HEK293 (cell line): Measurements from ENCODE around the gene TEAD2.

Experiments
- HOXC10 ChIP-seq: sonication (generic); formaldehyde crosslinking; IDR thresholded peaks from 2 replicates; pipeline ENCODE4 v1.8.1; 2023; ENCODE audit warnings: mild to moderate bottlenecking, missing genetic modification reagents
- KLF17 ChIP-seq: fragments of 450-650 bp; formaldehyde crosslinking; IDR thresholded peaks from 2 replicates; pipeline ENCODE4 v1.5.1; 2016; ENCODE audit warnings: missing biosample characterization, missing genetic modification characterization
- OSR2 ChIP-seq: fragments of 450-650 bp; formaldehyde crosslinking; IDR thresholded peaks from 2 replicates; pipeline ENCODE4 v1.5.1; 2016; ENCODE audit warnings: missing biosample characterization, missing genetic modification characterization
- PRDM1 ChIP-seq: fragments of 450-650 bp; formaldehyde crosslinking; IDR thresholded peaks from 2 replicates; pipeline ENCODE4; 2016; ENCODE audit warnings: missing biosample characterization, missing genetic modification characterization
- SP2 ChIP-seq: fragments of 450-650 bp; formaldehyde crosslinking; IDR thresholded peaks from 2 replicates; pipeline ENCODE4 v1.5.1; 2016; ENCODE audit warnings: missing biosample characterization, missing genetic modification characterization
- ZBTB20 ChIP-seq: fragments of 450-650 bp; formaldehyde crosslinking; IDR thresholded peaks from 2 replicates; pipeline ENCODE4 v1.5.1; 2016; ENCODE audit warnings: missing biosample characterization, missing genetic modification characterization
- ZBTB26 ChIP-seq: fragments of 450-650 bp; formaldehyde crosslinking; optimal IDR thresholded peaks from 2 replicates; pipeline ENCODE3; 2016; ENCODE audit warnings: missing biosample characterization, mild to moderate bottlenecking, missing genetic modification characterization
- ZBTB49 ChIP-seq: fragments of 450-650 bp; formaldehyde crosslinking; IDR thresholded peaks from 2 replicates; pipeline ENCODE4 v1.5.1; 2016; ENCODE audit warnings: missing biosample characterization, missing genetic modification characterization, low read depth
- ZNF112 ChIP-seq: fragments of 450-650 bp; formaldehyde crosslinking; IDR thresholded peaks from 2 replicates; pipeline ENCODE4 v1.5.0; 2017; ENCODE audit warnings: missing biosample characterization, missing genetic modification characterization
- ZNF114 ChIP-seq: fragments of 450-650 bp; formaldehyde crosslinking; IDR thresholded peaks from 2 replicates; pipeline ENCODE4 v1.5.0; 2017; ENCODE audit warnings: missing biosample characterization, missing genetic modification characterization
- ZNF529 ChIP-seq: fragments of 450-650 bp; formaldehyde crosslinking; IDR thresholded peaks from 2 replicates; pipeline ENCODE4 v1.5.1; 2017; ENCODE audit warnings: missing genetic modification characterization, missing biosample characterization; ENCODE audit not compliant: insufficient replicate concordance
- ZNF585B ChIP-seq: fragments of 450-650 bp; formaldehyde crosslinking; IDR thresholded peaks from 2 replicates; pipeline ENCODE4 v1.5.1; 2016; ENCODE audit warnings: missing biosample characterization, missing genetic modification characterization
- ZNF623 ChIP-seq: fragments of 450-650 bp; formaldehyde crosslinking; IDR thresholded peaks from 2 replicates; pipeline ENCODE4 v1.5.1; 2016; ENCODE audit warnings: missing biosample characterization, missing genetic modification characterization
- ZNF660 ChIP-seq: fragments of 450-650 bp; IDR thresholded peaks from 2 replicates; pipeline ENCODE4 v1.5.1; 2018; ENCODE audit warnings: missing biosample characterization, mild to moderate bottlenecking, missing genetic modification characterization
- ZNF843 ChIP-seq: fragments of 450-650 bp; formaldehyde crosslinking; IDR thresholded peaks from 2 replicates; pipeline ENCODE4 v1.5.1; 2016; ENCODE audit warnings: missing biosample characterization, missing genetic modification characterization
- TF ChIP-seq, protein P1 (sequence below): fragments of 450-650 bp; formaldehyde crosslinking; conservative IDR thresholded peaks from 2 replicates; pipeline ENCODE4 v1.5.1; 2016; ENCODE audit warnings: low read depth, missing biosample characterization, missing genetic modification characterization
- TF ChIP-seq, protein P2 (sequence below): fragments of 450-650 bp; formaldehyde crosslinking; IDR thresholded peaks from 2 replicates; pipeline ENCODE4 v1.5.1; 2016; ENCODE audit warnings: missing biosample characterization, missing genetic modification characterization
- TF ChIP-seq, protein P3 (sequence below): fragments of 450-650 bp; formaldehyde crosslinking; IDR thresholded peaks from 2 replicates; pipeline ENCODE4 v1.5.1; 2017; ENCODE audit warnings: missing biosample characterization, missing genetic modification characterization

TEAD2 gene

GRCh38 chr19:49363268-49364082 lies 1.3 kb upstream of the TEAD2 start, which contains the start of gene DKKL1 (continued):
- TF ChIP-seq, protein P1, sequence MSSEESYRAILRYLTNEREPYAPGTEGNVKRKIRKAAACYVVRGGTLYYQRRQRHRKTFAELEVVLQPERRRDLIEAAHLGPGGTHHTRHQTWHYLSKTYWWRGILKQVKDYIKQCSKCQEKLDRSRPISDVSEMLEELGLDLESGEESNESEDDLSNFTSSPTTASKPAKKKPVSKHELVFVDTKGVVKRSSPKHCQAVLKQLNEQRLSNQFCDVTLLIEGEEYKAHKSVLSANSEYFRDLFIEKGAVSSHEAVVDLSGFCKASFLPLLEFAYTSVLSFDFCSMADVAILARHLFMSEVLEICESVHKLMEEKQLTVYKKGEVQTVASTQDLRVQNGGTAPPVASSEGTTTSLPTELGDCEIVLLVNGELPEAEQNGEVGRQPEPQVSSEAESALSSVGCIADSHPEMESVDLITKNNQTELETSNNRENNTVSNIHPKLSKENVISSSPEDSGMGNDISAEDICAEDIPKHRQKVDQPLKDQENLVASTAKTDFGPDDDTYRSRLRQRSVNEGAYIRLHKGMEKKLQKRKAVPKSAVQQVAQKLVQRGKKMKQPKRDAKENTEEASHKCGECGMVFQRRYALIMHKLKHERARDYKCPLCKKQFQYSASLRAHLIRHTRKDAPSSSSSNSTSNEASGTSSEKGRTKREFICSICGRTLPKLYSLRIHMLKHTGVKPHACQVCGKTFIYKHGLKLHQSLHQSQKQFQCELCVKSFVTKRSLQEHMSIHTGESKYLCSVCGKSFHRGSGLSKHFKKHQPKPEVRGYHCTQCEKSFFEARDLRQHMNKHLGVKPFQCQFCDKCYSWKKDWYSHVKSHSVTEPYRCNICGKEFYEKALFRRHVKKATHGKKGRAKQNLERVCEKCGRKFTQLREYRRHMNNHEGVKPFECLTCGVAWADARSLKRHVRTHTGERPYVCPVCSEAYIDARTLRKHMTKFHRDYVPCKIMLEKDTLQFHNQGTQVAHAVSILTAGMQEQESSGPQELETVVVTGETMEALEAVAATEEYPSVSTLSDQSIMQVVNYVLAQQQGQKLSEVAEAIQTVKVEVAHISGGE (tag by site-specific recombination): peak; percentile 51
- TF ChIP-seq ZNF112 (tag by site-specific recombination): no peak
- TF ChIP-seq ZNF585B (tag by site-specific recombination): no peak
- TF ChIP-seq, protein P2, sequence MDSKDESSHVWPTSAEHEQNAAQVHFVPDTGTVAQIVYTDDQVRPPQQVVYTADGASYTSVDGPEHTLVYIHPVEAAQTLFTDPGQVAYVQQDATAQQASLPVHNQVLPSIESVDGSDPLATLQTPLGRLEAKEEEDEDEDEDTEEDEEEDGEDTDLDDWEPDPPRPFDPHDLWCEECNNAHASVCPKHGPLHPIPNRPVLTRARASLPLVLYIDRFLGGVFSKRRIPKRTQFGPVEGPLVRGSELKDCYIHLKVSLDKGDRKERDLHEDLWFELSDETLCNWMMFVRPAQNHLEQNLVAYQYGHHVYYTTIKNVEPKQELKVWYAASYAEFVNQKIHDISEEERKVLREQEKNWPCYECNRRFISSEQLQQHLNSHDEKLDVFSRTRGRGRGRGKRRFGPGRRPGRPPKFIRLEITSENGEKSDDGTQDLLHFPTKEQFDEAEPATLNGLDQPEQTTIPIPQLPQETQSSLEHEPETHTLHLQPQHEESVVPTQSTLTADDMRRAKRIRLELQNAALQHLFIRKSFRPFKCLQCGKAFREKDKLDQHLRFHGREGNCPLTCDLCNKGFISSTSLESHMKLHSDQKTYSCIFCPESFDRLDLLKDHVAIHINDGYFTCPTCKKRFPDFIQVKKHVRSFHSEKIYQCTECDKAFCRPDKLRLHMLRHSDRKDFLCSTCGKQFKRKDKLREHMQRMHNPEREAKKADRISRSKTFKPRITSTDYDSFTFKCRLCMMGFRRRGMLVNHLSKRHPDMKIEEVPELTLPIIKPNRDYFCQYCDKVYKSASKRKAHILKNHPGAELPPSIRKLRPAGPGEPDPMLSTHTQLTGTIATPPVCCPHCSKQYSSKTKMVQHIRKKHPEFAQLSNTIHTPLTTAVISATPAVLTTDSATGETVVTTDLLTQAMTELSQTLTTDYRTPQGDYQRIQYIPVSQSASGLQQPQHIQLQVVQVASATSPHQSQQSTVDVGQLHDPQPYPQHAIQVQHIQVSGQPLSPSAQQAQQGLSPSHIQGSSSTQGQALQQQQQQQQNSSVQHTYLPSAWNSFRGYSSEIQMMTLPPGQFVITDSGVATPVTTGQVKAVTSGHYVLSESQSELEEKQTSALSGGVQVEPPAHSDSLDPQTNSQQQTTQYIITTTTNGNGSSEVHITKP: peak; percentile 83
- no peak for TF ChIP-seq HOXC10
- TF ChIP-seq ZNF114: no peak
- TF ChIP-seq ZNF623: no peak
- TF ChIP-seq, protein P3, sequence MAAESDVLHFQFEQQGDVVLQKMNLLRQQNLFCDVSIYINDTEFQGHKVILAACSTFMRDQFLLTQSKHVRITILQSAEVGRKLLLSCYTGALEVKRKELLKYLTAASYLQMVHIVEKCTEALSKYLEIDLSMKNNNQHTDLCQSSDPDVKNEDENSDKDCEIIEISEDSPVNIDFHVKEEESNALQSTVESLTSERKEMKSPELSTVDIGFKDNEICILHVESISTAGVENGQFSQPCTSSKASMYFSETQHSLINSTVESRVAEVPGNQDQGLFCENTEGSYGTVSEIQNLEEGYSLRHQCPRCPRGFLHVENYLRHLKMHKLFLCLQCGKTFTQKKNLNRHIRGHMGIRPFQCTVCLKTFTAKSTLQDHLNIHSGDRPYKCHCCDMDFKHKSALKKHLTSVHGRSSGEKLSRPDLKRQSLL: peak; percentile 65
- no peak for TF ChIP-seq ZNF529 (tag by site-specific recombination)
- peak; percentile 18; the same call in 1 of the 2 replicates for TF ChIP-seq ZBTB20 (tag by site-specific recombination)
- peak; percentile 85 for TF ChIP-seq PRDM1
- peak; percentile 48; the same call in 1 of the 2 replicates for TF ChIP-seq SP2 (tag by site-specific recombination)
- TF ChIP-seq ZBTB26: peak; percentile 16
- TF ChIP-seq KLF17 (tag by site-specific recombination): 0 out of 2 replicates have a peak, but pooled peaks have one; percentile 28
- TF ChIP-seq OSR2: no peak
- TF ChIP-seq ZNF843 (tag by site-specific recombination): no peak
- no peak; the same call in none of the 2 replicates for TF ChIP-seq ZNF660 (tag by site-specific recombination)
- no peak for TF ChIP-seq ZBTB49 (tag by site-specific recombination)
